NCI-H2081 treated with DMSO at 0.1 percent for 48 hours (cell line): Measurements from ENCODE around the gene SMAD7.

Experiments used
- DNase-seq: peaks from one replicate; lab custom pipeline; 2025; lab: John Stamatoyannopoulos, UW

SMAD7 gene

GRCh38 chr18:48950536-48951447 is at the start of gene SMAD7:
SMAD7 (minus strand) TSS chr18:48950965; CDS start chr18:48950424, 541 bp downstream.
- DNase-seq: no peak

GRCh38 chr18:48999569-48999968 is 48.8 kb upstream of the SMAD7 start:
- no peak for DNase-seq

- no peak for DNase-seq
Measured at GRCh38 chr18:48997985-48998831, 47.4 kb upstream of the SMAD7 start.

- DNase-seq: no peak
Measured at GRCh38 chr18:48997681-48997984, 46.9 kb upstream of the SMAD7 start.

- no peak for DNase-seq
Measured at GRCh38 chr18:48996901-48997463, 46.2 kb upstream of the SMAD7 start.

- no peak for DNase-seq
Measured at GRCh38 chr18:48996041-48996440, 45.3 kb upstream of the SMAD7 start.

GRCh38 chr18:48994926-48995835 is 44.4 kb upstream of the SMAD7 start:
- no peak for DNase-seq

GRCh38 chr18:48994044-48994651 is 43.4 kb upstream of the SMAD7 start:
- DNase-seq: no peak

- no peak for DNase-seq
Measured at GRCh38 chr18:48993586-48993985, 42.8 kb upstream of the SMAD7 start.

- DNase-seq: no peak
Measured at GRCh38 chr18:48992791-48993555, 42.2 kb upstream of the SMAD7 start.

GRCh38 chr18:48992133-48992532 is 41.4 kb upstream of the SMAD7 start:
- DNase-seq: no peak

- no peak for DNase-seq
Measured at GRCh38 chr18:48991676-48992075, 40.9 kb upstream of the SMAD7 start.

GRCh38 chr18:48991319-48991660 is 40.5 kb upstream of the SMAD7 start:
- no peak for DNase-seq

GRCh38 chr18:48990481-48991318 is 39.9 kb upstream of the SMAD7 start:
- no peak for DNase-seq

- DNase-seq: no peak
Measured at GRCh38 chr18:48989304-48990303, 38.8 kb upstream of the SMAD7 start.

- DNase-seq: no peak
Measured at GRCh38 chr18:48988508-48989303, 37.9 kb upstream of the SMAD7 start.

- no peak for DNase-seq
Measured at GRCh38 chr18:48987821-48988220, 37.1 kb upstream of the SMAD7 start.
